GM20431 (cell line): ENCODE measurements around the gene GTPBP10.
"Not testable (repeated sequence)": the region's sequence is repeated elsewhere in the genome, so short reads cannot be mapped to it uniquely, and the experiment has no call there.

Experiments used
- in situ Hi-C: fragments of 300-500 bp; cut with MseI, MboI; formaldehyde crosslinking; loops from one replicate; pipeline ENCODE4 v1.15.0; 2020; ENCODE audit warnings: low sequenced_read_pairs; ENCODE audit not compliant: unreplicated experiment

GTPBP10 gene

DNA sequence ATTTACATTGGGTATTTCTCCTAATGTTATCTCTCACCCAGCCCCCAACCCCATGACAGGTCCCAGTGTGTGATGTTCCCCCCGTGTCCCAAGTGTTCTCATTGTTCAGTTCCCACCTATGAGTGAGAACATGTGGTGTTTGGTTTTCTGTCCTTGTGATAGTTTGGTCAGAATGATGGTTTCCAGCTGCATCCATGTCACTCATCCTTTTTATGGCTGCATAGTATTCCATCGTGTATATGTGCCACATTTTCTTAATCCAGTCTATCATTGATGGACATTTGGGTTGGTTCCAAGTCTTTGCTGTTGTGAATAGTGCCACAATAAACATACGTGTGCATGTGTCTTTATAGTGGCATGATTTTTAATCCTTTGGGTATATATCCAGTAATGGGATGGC lies 3.5 kb downstream of the GTPBP10 start:
- in situ Hi-C loops: not testable (repeated sequence)

- in situ Hi-C loops: no loop called here
These were observed 5.5 kb downstream of the GTPBP10 start for GRCh38 chr7:90351987-90352386.

DNA sequence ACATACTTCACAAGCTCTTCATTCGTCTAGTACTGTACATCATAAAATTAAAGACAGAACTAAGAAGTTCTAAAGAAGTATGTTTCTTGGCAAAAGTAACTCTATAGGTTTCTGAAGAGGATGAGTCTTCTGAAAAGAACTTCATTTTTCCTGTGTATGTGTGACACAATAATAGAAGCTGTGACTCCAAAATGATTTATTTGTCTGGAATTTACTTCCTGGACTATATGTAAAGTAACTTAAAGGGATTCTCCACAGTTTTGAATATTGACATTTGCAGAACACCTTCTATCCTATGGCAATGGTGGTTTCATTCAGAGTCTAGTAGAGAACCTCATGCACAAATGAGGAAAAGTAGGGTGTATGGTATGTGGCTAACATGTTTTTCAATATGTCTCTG lies 36.9 kb downstream of the GTPBP10 start:
- in situ Hi-C loops: no loop called here

DNA sequence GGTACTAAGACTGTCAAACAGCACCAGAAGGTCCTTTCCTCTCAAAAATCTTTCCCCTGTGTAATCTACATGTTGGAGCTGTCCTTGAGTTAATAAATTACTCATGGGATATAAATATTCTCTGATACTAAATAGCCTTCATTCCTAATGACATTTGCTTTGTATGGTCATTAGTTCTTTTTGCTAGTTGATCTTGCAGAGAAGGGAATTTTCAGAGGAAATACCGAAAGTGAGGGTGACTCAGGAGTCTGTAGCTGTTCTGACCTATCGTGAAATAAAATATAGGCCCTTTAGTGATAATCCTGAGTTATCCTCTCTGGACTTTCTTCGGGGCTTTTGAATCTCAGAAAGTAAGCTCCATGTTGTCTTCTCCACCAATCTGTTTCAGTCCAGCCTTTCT lies 37.3 kb downstream of the GTPBP10 start:
- in situ Hi-C loops: no loop called here

DNA sequence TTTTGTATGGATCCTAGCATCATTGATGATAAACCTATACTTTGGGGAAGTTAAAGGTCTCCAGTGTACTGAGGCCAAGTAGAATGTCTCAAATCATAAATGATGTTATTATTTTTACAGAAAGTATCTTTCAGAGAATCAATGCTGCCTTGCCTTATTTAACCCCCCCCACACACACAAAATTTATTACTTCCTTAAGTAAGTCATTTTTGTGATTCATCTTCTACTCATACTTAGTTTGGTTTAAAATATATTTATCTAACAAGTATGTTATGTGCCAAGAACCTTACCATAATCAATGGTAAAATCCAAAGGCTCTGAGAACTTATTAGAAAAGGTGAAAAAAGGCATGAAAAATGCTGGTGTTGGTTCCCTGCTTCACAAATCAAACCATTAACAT lies 37.9 kb downstream of the GTPBP10 start:
- in situ Hi-C loops: no loop called here

- in situ Hi-C loops: no loop called here
These were observed 41.1 kb downstream of the GTPBP10 start for GRCh38 chr7:90387470-90388240.

DNA sequence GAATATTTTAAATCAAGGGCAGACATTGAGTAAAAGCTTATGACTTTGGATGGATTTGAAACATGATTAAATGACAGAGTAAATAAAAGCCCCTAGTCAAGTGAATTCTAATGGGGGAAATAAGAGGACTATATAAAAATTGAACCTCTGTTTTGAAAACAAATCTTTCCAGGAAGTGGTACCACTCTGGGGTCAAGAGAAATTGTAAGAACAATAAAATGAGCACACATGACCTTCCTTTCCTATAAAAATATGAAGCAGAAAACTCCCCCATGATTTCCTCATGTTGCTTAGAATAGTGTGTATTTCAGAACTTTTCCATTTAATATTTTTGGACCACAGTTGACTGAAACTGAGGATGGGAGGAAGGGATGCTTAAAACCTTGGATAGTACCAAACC lies 44.4 kb downstream of the GTPBP10 start:
- in situ Hi-C loops: no loop called here

DNA sequence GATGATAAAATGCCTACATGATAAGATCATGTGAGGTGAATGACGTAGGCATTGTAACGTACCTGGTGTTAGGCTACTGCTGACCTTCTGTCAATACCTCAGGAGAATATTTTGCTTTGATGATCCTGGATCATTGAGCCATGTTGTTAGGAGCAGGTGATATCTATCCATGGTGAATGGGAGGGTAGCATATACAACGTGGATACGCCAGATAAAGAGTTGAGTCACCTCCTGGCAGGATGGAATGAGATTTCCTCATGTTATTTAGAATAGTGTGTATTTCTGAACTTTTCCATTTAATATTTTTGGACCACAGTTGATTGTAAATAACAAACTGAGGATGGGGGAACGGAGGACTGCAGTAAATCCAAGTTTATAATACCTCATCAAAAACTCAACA lies 45.0 kb downstream of the GTPBP10 start:
- in situ Hi-C loops: no loop called here

DNA sequence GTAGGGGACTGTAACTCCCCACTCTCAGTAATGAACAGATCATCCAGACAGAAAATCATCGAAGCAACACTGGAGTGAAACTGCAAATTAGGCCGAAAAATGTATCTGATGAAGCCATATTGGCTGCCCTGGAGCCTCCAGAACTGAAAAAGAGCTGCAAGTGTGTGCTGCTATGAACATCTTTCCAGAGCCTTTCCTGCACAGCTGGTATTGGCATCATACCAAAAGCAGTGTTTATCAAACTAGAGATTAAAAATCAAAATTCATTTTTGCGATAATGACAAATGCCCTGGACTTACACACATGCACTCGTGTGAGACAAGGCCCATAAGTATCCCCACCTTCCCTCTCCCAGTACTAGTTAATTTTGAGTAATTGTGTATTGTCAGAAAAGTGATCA lies 49.9 kb downstream of the GTPBP10 start:
- in situ Hi-C loops: no loop called here

GRCh38 chr7:90401989-90402388 lies 55.5 kb downstream of the GTPBP10 start:
- in situ Hi-C loops: loop anchor here (25.0 kb wide), 2 partner anchors 140 to 240 kb away; partner anchors contain the start of gene STEAP1

DNA sequence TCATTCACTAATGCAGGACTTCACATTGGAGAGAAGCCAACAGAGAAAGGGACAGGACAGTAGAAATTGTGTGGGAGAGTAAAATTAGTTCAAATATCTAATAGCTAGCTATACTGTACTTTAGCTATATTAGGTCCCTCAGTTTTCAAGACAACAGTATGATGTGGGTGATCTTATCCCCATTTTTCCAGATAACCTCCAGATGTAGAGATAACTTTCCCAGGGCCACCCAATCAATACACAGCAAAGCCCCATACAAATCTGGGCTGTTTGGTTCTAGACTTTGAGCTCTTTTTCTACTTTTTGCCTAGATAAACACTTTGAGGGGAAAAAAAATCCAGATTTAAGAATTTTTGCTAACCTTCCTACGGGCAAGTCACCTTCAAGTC lies 56.3 kb downstream of the GTPBP10 start:
- in situ Hi-C loops: loop anchor here (25.0 kb wide), 2 partner anchors 140 to 240 kb away; partner anchors contain the start of gene STEAP1

DNA sequence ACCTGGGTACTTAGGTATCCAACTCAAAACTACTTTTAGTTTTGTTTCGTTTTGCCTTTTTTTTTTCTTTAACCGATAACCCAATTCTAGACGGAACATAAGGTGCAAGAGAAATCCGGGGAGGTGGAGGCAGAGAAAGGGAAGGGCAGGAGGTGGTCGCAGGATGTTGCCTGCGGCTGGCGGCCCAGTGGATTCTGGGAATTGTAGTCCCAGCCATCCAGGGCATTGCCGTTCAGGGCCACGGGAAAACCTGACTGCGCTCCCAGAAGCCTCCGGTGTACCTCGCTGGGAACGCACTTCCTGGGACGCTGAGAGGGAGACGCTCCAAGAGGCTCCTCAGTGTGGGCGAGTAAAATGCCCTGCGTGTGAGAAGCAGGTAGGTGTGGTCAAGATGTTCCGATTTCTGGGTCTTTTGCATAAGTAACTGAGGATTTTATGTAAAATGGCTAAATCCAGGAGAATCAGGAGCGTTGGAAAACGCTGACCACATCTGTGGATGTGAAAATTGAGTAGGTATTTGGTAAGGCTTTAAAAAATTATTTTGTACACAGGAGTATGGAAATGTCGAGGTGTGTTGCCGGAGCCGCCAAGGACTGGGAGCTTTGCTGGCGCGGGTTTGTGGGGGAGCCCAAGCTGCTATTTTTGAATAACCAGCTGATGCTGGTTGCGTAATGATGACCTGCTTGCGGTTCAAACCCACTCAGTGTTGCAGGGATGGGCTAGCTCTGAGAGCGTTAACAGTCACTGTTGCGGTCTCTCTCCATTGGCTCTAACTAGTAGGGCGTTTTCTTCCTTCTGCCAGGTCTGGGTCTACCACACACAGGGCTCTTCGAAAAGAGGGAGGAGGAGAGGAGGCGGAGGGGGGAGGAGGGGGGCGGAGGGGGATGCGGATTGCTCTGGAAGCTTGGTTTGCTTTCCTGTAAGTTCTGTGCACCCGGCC lies 56.9 kb downstream of the GTPBP10 start, which contains the start of gene CLDN12:
TSS of gene CLDN12 (plus strand) at position 288 of the 940 bp plus-strand sequence. CDS start 9,216 bp downstream, outside the sequence.
- in situ Hi-C loops: loop anchor here (25.0 kb wide), 2 partner anchors 141 to 241 kb away; partner anchors contain the start of gene STEAP1

DNA sequence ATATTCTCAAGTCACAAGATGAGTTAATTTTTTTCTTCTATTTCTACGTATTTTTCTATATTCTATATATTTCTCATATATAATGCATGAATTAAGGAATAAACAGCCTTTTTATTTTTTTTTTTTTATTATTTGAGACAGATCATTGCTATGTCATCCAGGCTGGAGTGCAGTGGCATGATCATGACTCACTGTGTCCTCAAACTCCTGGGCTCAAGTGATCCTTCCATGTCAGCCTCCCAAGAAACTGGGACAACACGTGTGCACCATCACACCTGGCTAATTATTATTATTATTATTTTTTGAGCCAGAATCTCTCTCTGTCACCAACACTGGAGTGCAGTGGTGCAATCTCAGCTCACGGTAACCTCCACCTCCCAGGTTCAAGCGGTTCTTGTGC lies 58.3 kb downstream of the GTPBP10 start:
- in situ Hi-C loops: loop anchor here (25.0 kb wide), 2 partner anchors 142 to 242 kb away; partner anchors contain the start of gene STEAP1

DNA sequence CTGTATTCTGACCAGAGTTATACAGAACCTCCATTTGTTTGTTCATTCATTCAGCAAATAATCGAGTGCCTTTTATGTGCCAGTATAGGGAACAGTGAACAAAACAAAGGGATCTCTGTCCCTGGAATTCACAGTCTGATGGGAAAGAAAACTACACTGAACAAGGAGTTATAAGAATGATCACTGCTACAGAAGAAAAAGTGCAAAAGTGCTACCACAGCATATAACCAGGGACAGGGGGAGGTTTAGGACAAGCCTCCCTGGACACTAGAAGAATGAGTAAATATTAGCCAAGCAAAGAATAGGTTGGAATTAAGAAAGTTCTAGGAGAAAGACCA lies 60.9 kb downstream of the GTPBP10 start:
- in situ Hi-C loops: loop anchor here (25.0 kb wide), 2 partner anchors 145 to 245 kb away; partner anchors contain the start of gene STEAP1

DNA sequence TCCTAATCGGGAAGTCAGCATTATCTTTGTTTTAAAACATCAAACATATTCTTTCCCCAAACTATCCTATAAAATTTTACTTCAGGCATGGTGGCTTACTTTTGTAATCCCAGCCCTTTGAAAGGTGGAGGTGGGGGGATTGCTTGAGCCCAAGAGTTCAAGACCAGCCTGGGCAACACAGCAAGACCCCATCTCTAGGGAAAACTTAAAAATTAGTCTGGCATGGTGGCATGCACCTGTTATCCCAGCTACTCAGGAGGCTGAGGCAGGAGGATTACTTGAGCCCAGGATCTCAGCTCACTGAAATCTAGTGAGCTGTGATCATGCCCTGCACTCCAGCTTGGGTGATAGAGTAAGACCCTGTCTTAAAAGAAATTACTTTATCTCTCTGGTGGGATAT lies 61.6 kb downstream of the GTPBP10 start:
- in situ Hi-C loops: loop anchor here (25.0 kb wide), 2 partner anchors 146 to 246 kb away; partner anchors contain the start of gene STEAP1

GRCh38 chr7:90409667-90410066 lies 63.2 kb downstream of the GTPBP10 start:
- in situ Hi-C loops: loop anchor here (25.0 kb wide), 2 partner anchors 147 to 247 kb away; partner anchors contain the start of gene STEAP1

DNA sequence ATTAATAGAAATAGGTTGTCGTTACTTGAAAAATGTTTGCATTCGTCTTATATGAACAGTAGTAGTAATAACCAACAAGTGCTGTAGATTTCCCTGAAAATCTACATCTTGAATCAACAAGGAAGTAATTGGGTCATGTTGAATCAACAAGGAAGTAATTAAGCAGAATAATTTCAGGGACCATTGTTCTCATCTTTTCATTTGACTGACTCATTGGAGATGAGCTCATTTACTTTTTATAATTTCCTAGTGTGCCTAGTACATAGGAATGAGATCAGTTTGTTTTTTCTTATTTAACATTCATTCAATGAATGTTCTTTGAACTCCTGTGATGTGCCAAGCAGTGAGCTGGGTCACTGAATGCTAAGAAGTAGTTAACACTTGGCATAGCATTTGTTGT lies 65.0 kb downstream of the GTPBP10 start:
- in situ Hi-C loops: loop anchor here (25.0 kb wide), 2 partner anchors 149 to 249 kb away; partner anchors contain the start of gene STEAP1

- in situ Hi-C loops: loop anchor here (25.0 kb wide), 2 partner anchors 150 to 250 kb away; partner anchors contain the start of gene STEAP1
These were observed 66.1 kb downstream of the GTPBP10 start for GRCh38 chr7:90412458-90413184.

DNA sequence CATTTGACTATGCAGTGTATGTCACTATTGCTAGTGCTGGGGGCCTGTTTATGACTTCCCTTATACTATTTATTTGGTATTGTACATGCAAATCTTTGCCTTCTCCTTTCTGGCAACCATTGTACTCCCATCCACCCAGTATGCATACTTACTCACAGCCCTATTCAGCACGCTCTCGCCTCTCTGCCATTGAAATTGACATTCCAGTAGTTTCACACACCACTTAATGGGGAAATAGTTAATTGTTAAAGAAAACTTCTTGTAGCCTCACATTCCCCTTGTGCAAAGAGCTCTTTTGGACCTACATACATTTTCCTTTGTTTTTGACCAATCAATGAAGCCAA lies 66.6 kb downstream of the GTPBP10 start:
- in situ Hi-C loops: loop anchor here (25.0 kb wide), 2 partner anchors 151 to 251 kb away; partner anchors contain the start of gene STEAP1

- in situ Hi-C loops: loop anchor here (25.0 kb wide), 2 partner anchors 159 to 259 kb away; partner anchors contain the start of gene STEAP1
These were observed 75.1 kb downstream of the GTPBP10 start for GRCh38 chr7:90421651-90422050.
